NCI-H128 (cell line): ENCODE measurements around the gene WDFY4.

Experiments used
- DNase-seq: peaks from one replicate; lab custom pipeline; 2025; ENCODE audit not compliant: unreplicated experiment; lab: John Stamatoyannopoulos, UW

The WDFY4 gene

GRCh38 chr10:48976196-48976595 is 291.5 kb downstream of the WDFY4 start:
- DNase-seq: no peak

DNA sequence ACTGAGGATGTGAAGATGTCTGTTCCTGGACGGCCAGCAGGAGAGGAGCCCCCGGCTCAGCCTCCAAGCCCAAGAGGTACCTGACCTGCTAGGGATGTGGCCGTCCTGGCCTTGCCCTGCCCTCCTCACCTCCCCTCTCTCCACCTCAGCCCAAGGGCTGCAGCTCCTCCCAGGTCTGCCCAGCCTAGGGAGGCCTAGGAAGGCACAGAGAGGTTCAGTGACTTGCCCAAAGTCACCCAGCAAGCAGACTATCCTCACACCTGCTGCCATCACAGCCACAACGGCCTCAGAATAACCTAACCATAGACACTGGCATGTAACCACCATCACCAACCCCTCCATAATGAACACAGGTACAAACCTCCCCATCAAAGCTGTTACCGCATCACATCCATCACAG is 293.6 kb downstream of the WDFY4 start:
- no peak for DNase-seq

- no peak for DNase-seq
Observed at GRCh38 chr10:48981310-48981907, 296.7 kb downstream of the WDFY4 start.

GRCh38 chr10:48982584-48982983 is 297.9 kb downstream of the WDFY4 start:
- no peak for DNase-seq

DNA sequence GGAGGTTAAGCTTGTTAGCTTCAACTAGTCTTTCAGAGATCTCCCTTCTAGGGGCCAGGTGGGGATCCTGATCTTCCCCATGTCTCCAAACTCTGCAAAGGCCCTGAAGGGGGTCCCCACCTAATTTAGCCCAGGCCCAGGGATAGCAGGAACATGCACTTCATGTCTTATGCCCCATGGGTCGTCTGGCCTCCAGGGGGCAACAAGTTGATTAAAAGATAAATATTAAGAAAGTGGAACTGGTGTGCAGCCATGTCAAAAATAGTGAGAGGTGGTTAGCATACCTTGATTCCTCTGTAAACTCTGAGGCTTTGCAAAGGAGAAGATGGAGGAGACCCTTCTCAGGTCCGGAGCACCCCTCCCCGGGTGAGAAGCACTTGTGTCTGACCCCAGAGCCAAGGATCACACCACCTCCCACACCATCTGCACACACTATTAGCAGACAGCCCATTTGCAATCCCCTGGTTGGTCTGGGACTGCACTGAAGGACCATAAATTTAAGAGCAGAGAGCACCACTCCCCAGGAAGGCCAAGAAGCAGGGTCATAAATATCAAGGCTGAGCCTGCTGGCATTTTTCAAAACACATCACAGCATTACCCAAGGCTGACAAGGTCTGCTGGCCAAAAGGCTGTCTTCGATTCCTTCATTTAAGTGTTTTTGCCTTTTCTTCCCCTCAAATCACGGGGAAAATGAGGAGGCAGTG is 299.1 kb downstream of the WDFY4 start:
- no peak for DNase-seq

- no peak for DNase-seq
Observed at GRCh38 chr10:48985621-48986158, 301.0 kb downstream of the WDFY4 start.

DNA sequence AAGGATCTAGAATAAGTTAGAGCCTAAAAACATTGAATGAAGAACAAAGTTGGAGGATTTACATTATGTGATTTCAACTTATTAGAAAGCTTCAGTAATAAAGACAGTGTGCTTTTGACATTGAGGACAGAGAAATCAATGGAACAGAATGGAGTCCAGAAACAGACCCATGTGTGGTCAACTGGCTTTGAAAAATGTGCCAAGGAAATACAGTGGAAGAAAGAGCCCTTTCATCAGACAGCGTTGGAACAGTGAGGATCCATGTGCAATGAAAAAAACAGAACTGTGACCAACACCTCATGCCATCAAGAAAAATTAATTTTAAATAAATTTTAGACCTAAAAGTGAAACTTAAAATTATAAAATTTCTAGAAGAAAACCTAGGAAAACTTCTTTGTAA is 305.6 kb downstream of the WDFY4 start:
- no peak for DNase-seq

DNA sequence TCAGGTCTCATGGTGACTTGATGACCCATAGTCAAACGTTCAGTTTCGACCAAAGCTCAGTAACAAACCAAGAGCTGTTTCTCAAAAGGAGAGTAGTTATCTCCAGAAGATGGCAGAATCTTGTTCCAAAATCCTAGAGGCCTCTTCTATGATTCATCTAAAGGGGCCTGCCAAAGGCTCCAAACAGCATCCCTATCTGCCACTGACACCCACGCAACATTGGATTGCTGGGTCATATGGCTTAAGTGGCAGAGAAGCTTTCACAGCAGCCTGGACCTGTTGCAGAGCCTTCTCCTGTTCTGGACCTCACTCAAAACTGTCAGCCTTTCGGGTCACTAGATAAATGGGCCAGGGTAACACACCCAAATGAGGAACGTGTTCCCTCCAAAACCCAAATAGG is 309.0 kb downstream of the WDFY4 start:
- no peak for DNase-seq

GRCh38 chr10:48996329-48996728 is 311.7 kb downstream of the WDFY4 start:
- DNase-seq: no peak

- no peak for DNase-seq
Observed at GRCh38 chr10:48999346-48999745, 314.7 kb downstream of the WDFY4 start.

DNA sequence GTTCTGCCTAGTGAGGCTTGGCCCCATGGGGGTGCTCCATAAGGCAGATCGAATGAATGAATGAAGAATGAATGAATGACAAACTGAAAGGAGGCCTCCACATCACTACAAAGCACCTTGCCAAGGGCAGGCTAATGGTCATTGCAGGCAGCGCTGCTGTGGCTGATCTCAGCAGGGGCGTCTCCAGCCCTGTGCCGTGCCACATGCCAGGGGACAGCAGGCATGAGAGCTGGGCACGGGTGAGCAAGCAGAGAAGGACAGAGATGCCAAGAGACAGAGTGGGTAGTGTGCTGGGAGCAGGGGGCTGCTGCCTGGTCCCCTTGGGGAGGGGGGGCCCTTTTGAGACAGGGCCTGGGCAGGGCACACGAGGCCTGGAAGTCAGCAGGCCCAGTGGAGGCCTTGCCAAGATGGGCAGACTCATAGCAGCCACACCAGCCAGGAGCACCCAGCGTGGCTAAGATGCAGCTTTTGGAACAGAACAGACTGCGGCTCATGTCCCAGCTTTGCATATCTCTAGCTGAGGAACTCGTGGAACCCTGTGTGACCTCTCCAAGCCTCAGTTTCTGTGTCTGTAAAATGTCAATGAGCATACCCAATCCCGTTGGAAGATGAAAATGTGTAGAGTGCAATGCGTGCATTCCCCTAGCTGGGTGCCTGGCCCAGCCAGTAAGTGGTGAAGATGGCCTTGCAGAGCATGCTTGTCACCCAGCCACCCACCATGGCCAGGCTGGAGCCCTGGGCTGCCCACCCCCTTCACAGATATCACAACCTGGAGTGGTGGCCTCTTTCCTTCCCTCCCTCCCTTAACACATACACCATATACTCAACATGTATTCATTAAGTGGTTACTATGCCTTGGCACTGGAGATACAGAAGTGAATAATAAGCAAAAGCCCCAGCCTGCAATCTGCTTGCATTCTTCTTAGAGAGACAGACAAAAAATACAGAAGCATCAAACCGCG is 316.0 kb downstream of the WDFY4 start:
- no peak for DNase-seq

GRCh38 chr10:49001402-49001801 is 316.7 kb downstream of the WDFY4 start:
- no peak for DNase-seq

GRCh38 chr10:49001870-49002672 is 317.4 kb downstream of the WDFY4 start:
- DNase-seq: no peak

DNA sequence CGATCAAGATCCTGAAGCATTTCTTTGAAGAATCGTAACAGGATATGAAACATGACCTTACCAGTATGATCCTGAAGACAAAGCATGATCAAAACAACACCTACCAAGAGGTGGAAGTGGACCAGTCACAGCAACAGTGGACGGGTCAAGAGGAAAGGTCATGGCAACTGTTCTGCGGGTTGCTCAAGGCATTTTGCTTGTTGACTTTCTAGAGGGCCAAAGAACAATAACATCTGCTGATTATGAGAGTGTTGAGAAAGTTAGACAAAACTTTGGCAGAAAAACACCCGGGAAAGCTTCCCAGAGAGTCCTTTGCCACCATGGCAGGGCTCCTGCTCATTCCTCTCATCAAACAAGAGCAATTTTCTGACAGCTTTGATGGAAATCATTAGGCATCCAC is 320.6 kb downstream of the WDFY4 start:
- DNase-seq: no peak

DNA sequence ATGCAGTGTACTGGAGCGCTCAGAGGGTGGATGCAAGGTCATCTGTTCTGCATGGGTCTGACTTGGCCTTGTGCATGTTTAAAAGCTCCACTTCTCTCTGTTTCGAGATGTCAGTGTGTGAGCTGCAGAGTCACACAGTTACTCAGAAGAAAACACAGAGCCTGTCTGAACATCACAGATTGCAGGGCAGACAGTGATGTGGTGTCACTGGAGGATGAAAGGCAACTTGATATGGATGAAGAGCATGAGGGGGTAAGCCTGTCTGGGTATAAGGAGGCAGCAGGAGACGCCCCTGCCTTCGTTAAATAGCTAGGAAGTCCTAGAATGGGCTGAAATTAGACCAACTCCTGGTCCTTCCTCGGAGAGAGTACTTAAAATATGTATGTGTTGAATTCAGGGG is 322.5 kb downstream of the WDFY4 start:
- DNase-seq: no peak

DNA sequence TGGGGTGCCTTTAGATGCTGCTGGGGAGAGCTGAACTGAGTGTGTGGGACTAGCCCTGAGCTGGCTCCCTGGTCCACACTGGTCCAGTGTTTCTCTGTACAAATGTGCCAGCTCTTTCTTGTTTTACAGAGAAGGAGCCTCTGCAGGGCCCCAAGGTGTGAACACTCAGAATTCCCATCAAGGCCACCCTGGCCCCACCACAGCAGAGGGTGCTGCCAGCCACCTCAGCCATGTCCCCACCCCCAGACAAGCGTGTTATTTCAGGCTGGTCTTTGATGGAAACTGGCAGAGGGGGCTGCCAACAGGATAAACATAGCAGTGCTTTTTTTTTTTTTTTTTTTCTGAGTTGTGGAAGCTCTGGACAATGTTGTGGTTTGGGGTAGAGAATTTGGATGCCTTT is 323.4 kb downstream of the WDFY4 start:
- DNase-seq: no peak

DNA sequence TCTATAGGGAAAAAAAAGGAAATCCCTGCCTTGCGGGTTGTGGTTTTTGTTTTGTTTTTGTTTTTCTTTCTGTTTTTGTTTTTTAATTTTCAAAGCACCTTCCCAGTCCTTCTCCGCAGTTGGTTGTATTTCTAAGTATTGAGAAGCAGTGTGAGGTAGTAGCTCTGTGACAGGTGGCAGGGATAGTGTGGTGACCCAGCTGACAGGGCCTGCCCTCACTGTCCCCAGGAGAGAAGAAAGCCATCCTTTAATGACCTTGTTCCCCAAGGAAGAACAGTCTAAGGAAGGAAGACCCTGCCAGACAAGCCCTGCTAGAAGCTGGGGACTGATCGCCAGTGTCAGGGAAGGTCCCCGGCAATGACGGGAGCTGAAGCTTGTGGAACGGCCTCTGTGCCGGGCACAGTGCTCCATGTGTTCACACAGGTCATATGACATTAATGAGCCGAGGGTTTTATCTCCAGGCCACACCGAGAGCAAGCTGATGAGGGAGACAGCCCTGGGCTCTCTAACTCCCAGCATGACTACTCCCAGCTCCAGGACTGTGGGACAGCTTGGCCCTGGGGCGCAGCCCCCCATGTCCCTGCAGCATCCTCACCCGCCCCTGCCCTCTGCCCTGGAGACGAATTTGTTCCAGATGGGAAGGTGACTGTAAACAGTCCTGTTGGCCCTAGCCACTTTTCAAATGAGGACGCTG is 324.0 kb downstream of the WDFY4 start:
- no peak for DNase-seq

DNA sequence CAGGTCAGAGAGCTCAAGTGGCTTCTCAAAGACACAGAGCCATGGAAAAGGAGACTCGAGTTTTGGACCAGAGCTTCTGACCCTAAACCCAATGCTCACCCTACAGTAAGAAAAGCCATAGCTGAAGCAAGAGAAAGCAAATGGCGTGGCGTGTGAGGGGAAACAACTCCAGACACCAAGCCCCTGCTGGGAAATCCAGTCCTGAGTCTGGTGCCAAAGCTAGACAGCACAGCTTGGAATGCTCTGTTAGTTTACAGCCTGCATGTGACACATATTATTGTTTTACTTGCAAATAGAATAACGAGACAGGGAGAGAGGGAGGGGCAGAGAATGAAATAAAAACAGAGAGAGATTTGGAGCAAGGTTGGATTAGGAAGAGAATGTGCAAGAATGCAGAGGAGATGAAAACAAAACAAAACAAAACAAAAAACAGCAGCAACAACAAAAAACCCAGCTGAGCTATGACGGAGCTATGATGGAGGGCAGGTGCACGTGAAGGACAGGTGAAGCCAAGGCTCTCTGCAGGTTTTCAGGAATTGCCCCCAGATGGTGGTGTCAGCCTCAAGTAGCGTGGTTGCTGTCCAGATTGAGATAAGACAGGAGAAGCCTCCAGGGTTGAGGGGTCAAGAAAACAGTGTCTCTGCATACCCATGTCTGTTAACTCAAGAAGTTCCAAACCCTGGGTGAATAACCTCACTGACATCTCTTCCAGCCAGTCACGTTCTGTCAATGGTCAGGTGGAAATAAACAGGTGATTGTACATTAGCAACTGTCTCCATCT is 324.7 kb downstream of the WDFY4 start:
- DNase-seq: no peak

- no peak for DNase-seq
Observed at GRCh38 chr10:49010295-49010694, 325.6 kb downstream of the WDFY4 start.
